ENCODE data around the gene COL26A1.

The COL26A1 gene

GRCh38 chr7:101557978-101558741 is 195.5 kb downstream of the COL26A1 start:
- no peak for TF ChIP-seq REST (IDR thresholded peaks at IDR 0.05; ENCODE audit: insufficient read depth in 1 of 2, low read depth in 2 of 2, low read length in 2 of 2)
- TF ChIP-seq SIN3A (IDR thresholded peaks at IDR 0.05; ENCODE audit: borderline replicate concordance, insufficient read depth, low read length) = no peak
- no peak for TF ChIP-seq FOXP2 (optimal IDR thresholded peaks at IDR 0.05; ENCODE audit: borderline replicate concordance, extremely low read depth, extremely low read length, insufficient read depth)
- no peak for TF ChIP-seq TAF1 (IDR thresholded peaks at IDR 0.05; ENCODE audit: borderline replicate concordance, insufficient read depth, low read length)
- TF ChIP-seq POLR2AphosphoS5 (IDR thresholded peaks at IDR 0.05; ENCODE audit: low read depth, low read length) = no peak

- TF ChIP-seq FOXP2 (optimal IDR thresholded peaks at IDR 0.05; ENCODE audit: borderline replicate concordance, extremely low read depth, extremely low read length, insufficient read depth) (no peak), TAF1 (IDR thresholded peaks at IDR 0.05; ENCODE audit: borderline replicate concordance, insufficient read depth, low read length) (no peak), SIN3A (IDR thresholded peaks at IDR 0.05; ENCODE audit: borderline replicate concordance, insufficient read depth, low read length) (no peak), REST (IDR thresholded peaks at IDR 0.05; ENCODE audit: insufficient read depth in 1 of 2, low read depth in 2 of 2, low read length in 2 of 2) (no peak), POLR2AphosphoS5 (IDR thresholded peaks at IDR 0.05; ENCODE audit: low read depth, low read length) (no peak)
Observed at GRCh38 chr7:101558742-101559325, 196.2 kb downstream of the COL26A1 start.

- TF ChIP-seq TAF1 (IDR thresholded peaks at IDR 0.05; ENCODE audit: borderline replicate concordance, insufficient read depth, low read length) (no peak), SIN3A (IDR thresholded peaks at IDR 0.05; ENCODE audit: borderline replicate concordance, insufficient read depth, low read length) (no peak), FOXP2 (optimal IDR thresholded peaks at IDR 0.05; ENCODE audit: borderline replicate concordance, extremely low read depth, extremely low read length, insufficient read depth) (no peak)
Observed at GRCh38 chr7:101559586-101559985, 196.9 kb downstream of the COL26A1 start.

- TF ChIP-seq SIN3A (IDR thresholded peaks at IDR 0.05; ENCODE audit: borderline replicate concordance, insufficient read depth, low read length) (no peak), FOXP2 (optimal IDR thresholded peaks at IDR 0.05; ENCODE audit: borderline replicate concordance, extremely low read depth, extremely low read length, insufficient read depth) (no peak), TAF1 (IDR thresholded peaks at IDR 0.05; ENCODE audit: borderline replicate concordance, insufficient read depth, low read length) (no peak), REST (IDR thresholded peaks at IDR 0.05; ENCODE audit: insufficient read depth in 1 of 2, low read depth in 2 of 2, low read length in 2 of 2) (no peak), POLR2AphosphoS5 (IDR thresholded peaks at IDR 0.05; ENCODE audit: low read depth, low read length) (no peak)
Observed at GRCh38 chr7:101560856-101561255, 198.2 kb downstream of the COL26A1 start.

GRCh38 chr7:101562531-101563197 is 200.0 kb downstream of the COL26A1 start:
- TF ChIP-seq POLR2AphosphoS5 (IDR thresholded peaks at IDR 0.05; ENCODE audit: low read depth, low read length) (no peak), SIN3A (IDR thresholded peaks at IDR 0.05; ENCODE audit: borderline replicate concordance, insufficient read depth, low read length) (no peak), REST (IDR thresholded peaks at IDR 0.05; ENCODE audit: insufficient read depth in 1 of 2, low read depth in 2 of 2, low read length in 2 of 2) (no peak), FOXP2 (optimal IDR thresholded peaks at IDR 0.05; ENCODE audit: borderline replicate concordance, extremely low read depth, extremely low read length, insufficient read depth) (no peak), TAF1 (IDR thresholded peaks at IDR 0.05; ENCODE audit: borderline replicate concordance, insufficient read depth, low read length) (no peak)

Data from PFSK-1 (cell line).